PC-3 (cell line): ENCODE data around the gene TTC14.

Experiments
- CTCF ChIP-seq: fragments of 300-600 bp; sonication (generic); conservative IDR thresholded peaks from 2 replicates; pipeline ENCODE4 v1.5.1; 2017; ENCODE audit warnings: antibody characterized with exemption, low read depth, mild to moderate bottlenecking, low read length
- EZH2 ChIP-seq: fragments of 300-600 bp; sonication (generic); IDR thresholded peaks from one replicate; pipeline ENCODE4 v1.6.1; 2017; ENCODE audit warnings: antibody characterized with exemption, mild to moderate bottlenecking, low read length; ENCODE audit not compliant: unreplicated experiment
- EZH2phosphoT487 ChIP-seq: fragments of 300-600 bp; sonication (generic); IDR thresholded peaks from 2 replicates; pipeline ENCODE4 v1.6.1; 2018; ENCODE audit warnings: mild to moderate bottlenecking, antibody characterized with exemption, low read length, borderline replicate concordance

- no peak for TF ChIP-seq CTCF
- TF ChIP-seq EZH2: no peak
- no peak for TF ChIP-seq EZH2phosphoT487
Measured at GRCh38 chr3:180564676-180565075, 37.3 kb upstream of the TTC14 start.
